H1 (cell line): ENCODE measurements around the gene CHN2.

Experiments
- HDAC6 ChIP-seq: IDR thresholded peaks from one replicate; pipeline ENCODE4 v1.7.1; 2012; ENCODE audit warnings: low read depth, mild to moderate bottlenecking, inconsistent platforms, low read length, moderate library complexity
- NRF1 ChIP-seq: IDR thresholded peaks from 2 replicates; pipeline ENCODE4 v1.6.1; 2011; ENCODE audit warnings: mild to moderate bottlenecking, low read depth, low read length, improper control_type of control experiment
- POLR2A ChIP-seq, 2 experiments: IDR thresholded peaks; 1 replicate in 1 of 2; 2 replicates in 1 of 2; pipeline ENCODE4 v1.6.1; 2011; ENCODE audit warnings: low read depth in 2 of 2, low read length in 2 of 2, mild to moderate bottlenecking in 2 of 2; ENCODE audit errors: control extremely low read depth in 1 of 2
- SIN3A ChIP-seq, 2 experiments: IDR thresholded peaks in 1 of 2; conservative IDR thresholded peaks in 1 of 2; 2 replicates each; pipeline ENCODE4 v1.6.1; 2011 to 2012; ENCODE audit warnings: low read length in 2 of 2, improper control_type of control experiment in 1 of 2, low read depth in 1 of 2, mild to moderate bottlenecking in 1 of 2
- SP2 ChIP-seq: IDR thresholded peaks from 2 replicates; pipeline ENCODE4 v1.6.1; 2012; ENCODE audit warnings: mild to moderate bottlenecking, low read length, inconsistent platforms
- TAF1 ChIP-seq: IDR thresholded peaks from 2 replicates; pipeline ENCODE4 v1.6.1; 2011; ENCODE audit warnings: mild to moderate bottlenecking, low read depth, low read length

- TF ChIP-seq POLR2A (IDR thresholded peaks at IDR 0.05; ENCODE audit: control extremely low read depth in 1 of 2, low read depth in 2 of 2, low read length in 2 of 2) (no peak), SP2 (no peak), NRF1 (no peak), TAF1 (no peak), SIN3A (conservative IDR thresholded peaks at IDR 0.05 in 1 of 2, IDR thresholded peaks at IDR 0.05 in 1 of 2; ENCODE audit: low read depth in 1 of 2, low read length in 2 of 2) (no peak), HDAC6 (no peak)
Measured at GRCh38 chr7:29300026-29300480, 105.5 kb downstream of the CHN2 start.
